Sigmoid colon (tissue), 7 donors: ENCODE measurements around the gene RBKS. TPM values are rescaled to one million over a fixed set of nuclear protein-coding genes. Genes with fewer than 3 reads are reported as not detected.

Source experiments
- DNase-seq: peaks from one replicate; pipeline ENCODE4 v3.0.0-alpha.2; 2019
- H3K27ac ChIP-seq, 4 donors: fragments of 200-600 bp; sonication (generic); one replicate each; pipeline ENCODE4 v1.5.1; 2016 to 2019; ENCODE audit warnings: mild to moderate bottlenecking in 1 of 4
- H3K27me3 ChIP-seq, 3 donors: fragments of 200-600 bp; sonication (generic); one replicate each; pipeline ENCODE4 v1.5.1; 2019; ENCODE audit warnings: mild to moderate bottlenecking in 1 of 3
- H3K36me3 ChIP-seq, 4 donors: fragments of 200-600 bp; sonication (generic); one replicate each; pipeline ENCODE4 v1.5.1; 2016 to 2019
- H3K4me1 ChIP-seq, 4 donors: fragments of 200-600 bp; sonication (generic); one replicate each; pipeline ENCODE4 v1.5.1; 2017 to 2019
- H3K4me3 ChIP-seq, 4 donors: fragments of 200-600 bp; sonication (generic); one replicate each; pipeline ENCODE4 v1.5.1; 2017 to 2019; ENCODE audit warnings: mild to moderate bottlenecking in 2 of 4, moderate library complexity in 1 of 4
- H3K9me3 ChIP-seq, 4 donors: fragments of 200-600 bp in 3 of 4; sonication (generic) in 3 of 4; one replicate each; pipeline versions ENCODE4 v1.5.1 to v1.6.1; 2013 to 2019
- CTCF ChIP-seq, 4 experiments: fragments of 450-650 bp in 3 of 4; fragments of 200-600 bp in 1 of 4; IDR thresholded peaks; one replicate each; pipeline ENCODE4 v1.5.1; 2016 to 2019; ENCODE audit warnings: antibody characterized with exemption in 4 of 4, mild to moderate bottlenecking in 3 of 4, moderate library complexity in 2 of 4
- EP300 ChIP-seq, 4 donors: sonication (generic); formaldehyde crosslinking; IDR thresholded peaks; one replicate each; pipeline ENCODE4 v1.6.1; 2017; ENCODE audit warnings: antibody characterized with exemption in 4 of 4
- POLR2A ChIP-seq, 2 donors: fragments of 450-650 bp; IDR thresholded peaks; one replicate each; pipeline ENCODE4 v1.6.1; 2016; ENCODE audit warnings: antibody characterized with exemption in 2 of 2, mild to moderate bottlenecking in 2 of 2, moderate library complexity in 2 of 2
- POLR2AphosphoS5 ChIP-seq, 4 donors: sonication (generic); formaldehyde crosslinking; IDR thresholded peaks; one replicate each; pipeline ENCODE4 v1.6.1; 2017; ENCODE audit warnings: antibody characterized with exemption in 4 of 4
- WGBS, 2 donors: extraction: QIAGEN DNeasy Blood & Tissue Kit; methylation state at CpG; one replicate each; pipeline ENCODE4 v1.1.7; 2013; 5-methylcytosine and 5-hydroxymethylcytosine counted together
- intact Hi-C: fragments of 100-400 bp; cut with DNase I; formaldehyde crosslinking; loops from one replicate; pipeline ENCODE4 v1.15.1; 2023
- polyA plus RNA-seq, 3 donors: library from polyadenylated mRNA; stranded (reverse); fragments of 200-250 nt; gene quantifications; one replicate each; pipeline ENCODE4 v1.2.3, GENCODE V29; 2013
- total RNA-seq, 4 donors: library from RNA; depleted of rRNA; stranded (reverse); fragments of >200 nt; gene quantifications; one replicate each; pipeline ENCODE4 v1.1.0, GENCODE V29; 2016
- donor health status: healthy with polysubstance abuse.
- donor health status: Bipolar disorder and iron deficiency.
- donor health status: healthy.

Gene RBKS
- total and polyA plus RNA-seq, 7 donors = 0.55 to 28.0 (median 3.1) TPM

- Histone ChIP-seq H3K27me3 (no peaks in the 10 kb centered on the region), H3K4me3 (peak overlapping the region in 1 of 4 donors; percentile 64), H3K9me3 (no peaks in the 10 kb centered on the region), H3K4me1 (peaks cover 0 to 28% (median 19%) of the 10 kb centered on the region in 4 donors), H3K36me3 (peaks cover 0 to 10% (median 0%) of the 10 kb centered on the region in 4 donors), H3K27ac (peak overlapping the region; percentile 91 to 97 (median 94))
- no peak for TF ChIP-seq EP300 (IDR thresholded peaks at IDR 0.05)
- DNase-seq = no peak
- WGBS, 2 donors = 86 to 89% methylated on average over 5 of the region's 5 CpGs
- intact Hi-C loops = loop anchor here (2.0 to 5.0 kb wide), 4 partner anchors 23 to 271 kb away; partner anchors contain the start of gene MRPL33
Measured at GRCh38 chr2:27891673-27892105, 1.5 kb upstream of the RBKS start.

- H3K27me3 ChIP-seq = no peaks in the 10 kb centered on the region
- 15 to 17% methylated on average over 24 of the region's 24 CpGs for WGBS, 2 donors
- intact Hi-C loops = loop anchor here (1.0 to 5.0 kb wide), 6 partner anchors 24 to 499 kb away; partner anchors contain the start of gene MRPL33
- no peaks in the 10 kb centered on the region for H3K9me3 ChIP-seq
- peak overlapping the region; percentile 64 to 77 (median 70) for H3K4me3 ChIP-seq
- H3K36me3 ChIP-seq = peaks cover 0 to 4% (median 0%) of the 10 kb centered on the region in 4 donors
- TF ChIP-seq CTCF (IDR thresholded peaks at IDR 0.05) (no peak), POLR2AphosphoS5 (IDR thresholded peaks at IDR 0.05) (peak in 2 of 4 donors; percentile 80 to 88), EP300 (IDR thresholded peaks at IDR 0.05) (peak; percentile 86 to 98 (median 96)), POLR2A (IDR thresholded peaks at IDR 0.05) (peak in 1 of 2 donors; percentile 4)
- peaks cover 0 to 28% (median 19%) of the 10 kb centered on the region in 4 donors for H3K4me1 ChIP-seq
- peak overlapping the region; percentile 91 to 97 (median 94) for H3K27ac ChIP-seq
- DNase-seq = peak; percentile 95
Measured at GRCh38 chr2:27890924-27891672, 911 bp upstream of the RBKS start.

GRCh38 chr2:27889774-27890145 lies 427 bp downstream of the RBKS start:
- intact Hi-C loops = loop anchor here (1.0 to 5.0 kb wide), 6 partner anchors 25 to 501 kb away; partner anchors contain the start of gene MRPL33
- Histone ChIP-seq H3K4me3 (peak overlapping the region; percentile 64 to 77 (median 70)), H3K27ac (peak overlapping the region; percentile 91 to 97 (median 94)), H3K27me3 (no peaks in the 10 kb centered on the region), H3K4me1 (peaks cover 0 to 28% (median 19%) of the 10 kb centered on the region in 4 donors), H3K36me3 (no peaks in the 10 kb centered on the region), H3K9me3 (no peaks in the 10 kb centered on the region)
- DNase-seq = no peak
- 7 to 18% methylated on average over 10 of the region's 10 CpGs for WGBS, 2 donors
- TF ChIP-seq POLR2A (IDR thresholded peaks at IDR 0.05) (no peak), CTCF (IDR thresholded peaks at IDR 0.05) (no peak), EP300 (IDR thresholded peaks at IDR 0.05) (no peak), POLR2AphosphoS5 (IDR thresholded peaks at IDR 0.05) (no peak)

- intact Hi-C loops = no loop called here
- DNase-seq = no peak
- peak overlapping the region; percentile 91 to 97 (median 94) for H3K27ac ChIP-seq
- no peaks in the 10 kb centered on the region for H3K36me3 ChIP-seq
- no peak for TF ChIP-seq EP300 (IDR thresholded peaks at IDR 0.05)
- TF ChIP-seq POLR2A (IDR thresholded peaks at IDR 0.05) = no peak
- TF ChIP-seq CTCF (IDR thresholded peaks at IDR 0.05) = no peak
- no peak for TF ChIP-seq POLR2AphosphoS5 (IDR thresholded peaks at IDR 0.05)
- H3K4me3 ChIP-seq = no peak overlapping the region
- no peaks in the 10 kb centered on the region for H3K27me3 ChIP-seq
- WGBS, 2 donors = 74 to 76% methylated on average over 3 of the region's 3 CpGs
- H3K4me1 ChIP-seq = peaks cover 0 to 28% (median 19%) of the 10 kb centered on the region in 4 donors
- H3K9me3 ChIP-seq = no peaks in the 10 kb centered on the region
Measured at GRCh38 chr2:27888790-27889189, 1.4 kb downstream of the RBKS start.

- intact Hi-C loops = no loop called here
- no peak for DNase-seq
- no peaks in the 10 kb centered on the region for H3K27me3 ChIP-seq
- H3K36me3 ChIP-seq = no peaks in the 10 kb centered on the region
- 77 to 83% methylated on average over 3 of the region's 3 CpGs for WGBS, 2 donors
- TF ChIP-seq EP300 (IDR thresholded peaks at IDR 0.05) = no peak
- no peak for TF ChIP-seq POLR2A (IDR thresholded peaks at IDR 0.05)
- no peak for TF ChIP-seq CTCF (IDR thresholded peaks at IDR 0.05)
- no peak for TF ChIP-seq POLR2AphosphoS5 (IDR thresholded peaks at IDR 0.05)
- no peak overlapping the region for H3K4me3 ChIP-seq
- H3K4me1 ChIP-seq = peaks cover 0 to 28% (median 19%) of the 10 kb centered on the region in 4 donors
- H3K9me3 ChIP-seq = no peaks in the 10 kb centered on the region
- peak overlapping the region; percentile 91 to 97 (median 94) for H3K27ac ChIP-seq
Measured at GRCh38 chr2:27887830-27888229, 2.4 kb downstream of the RBKS start.
